HG03108 (cell line): Measurements from ENCODE around the gene SYNGR1.
"Not testable (repeated sequence)": the region's sequence is repeated elsewhere in the genome, so short reads cannot be mapped to it uniquely, and the experiment has no call there.

ENCODE experiments used
- ATAC-seq: cut with Tn5 transposase; IDR thresholded peaks from one replicate; pipeline ENCODE4 v1.9.1; 2021; ENCODE audit warnings: moderate library complexity; ENCODE audit not compliant: unreplicated experiment

The SYNGR1 gene

DNA sequence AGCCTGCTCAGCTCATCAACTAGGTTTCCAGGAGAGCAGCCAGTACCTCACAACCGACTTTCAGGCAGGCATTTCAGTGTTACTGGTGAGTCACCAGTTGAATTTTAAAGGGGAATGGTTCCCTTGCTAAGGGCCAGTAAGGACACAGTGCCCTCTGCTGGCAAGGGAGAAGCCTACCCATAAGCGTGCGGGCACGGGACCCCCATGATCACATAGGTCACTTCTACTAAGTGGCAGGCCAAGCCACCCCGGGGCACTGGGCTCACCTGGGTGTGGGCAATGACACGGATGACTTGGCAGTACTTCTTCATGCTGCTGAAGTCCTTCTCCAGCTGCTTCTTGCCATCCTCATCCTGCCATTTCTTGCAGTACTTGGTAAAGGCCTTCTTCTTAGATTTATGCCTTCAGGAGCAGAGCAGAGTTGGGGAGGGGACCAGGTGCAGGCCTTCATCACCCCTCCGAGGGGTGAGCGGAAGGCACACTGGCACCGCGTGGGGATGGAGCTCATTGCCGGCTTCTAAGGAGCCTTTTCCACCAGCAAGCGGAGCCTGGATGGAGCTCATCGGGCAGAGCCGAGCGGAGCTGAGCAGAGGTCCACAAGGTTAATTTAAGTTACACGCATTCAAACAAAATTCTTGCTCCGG, 33.2 kb upstream of the SYNGR1 start:
- ATAC-seq = no peak

DNA sequence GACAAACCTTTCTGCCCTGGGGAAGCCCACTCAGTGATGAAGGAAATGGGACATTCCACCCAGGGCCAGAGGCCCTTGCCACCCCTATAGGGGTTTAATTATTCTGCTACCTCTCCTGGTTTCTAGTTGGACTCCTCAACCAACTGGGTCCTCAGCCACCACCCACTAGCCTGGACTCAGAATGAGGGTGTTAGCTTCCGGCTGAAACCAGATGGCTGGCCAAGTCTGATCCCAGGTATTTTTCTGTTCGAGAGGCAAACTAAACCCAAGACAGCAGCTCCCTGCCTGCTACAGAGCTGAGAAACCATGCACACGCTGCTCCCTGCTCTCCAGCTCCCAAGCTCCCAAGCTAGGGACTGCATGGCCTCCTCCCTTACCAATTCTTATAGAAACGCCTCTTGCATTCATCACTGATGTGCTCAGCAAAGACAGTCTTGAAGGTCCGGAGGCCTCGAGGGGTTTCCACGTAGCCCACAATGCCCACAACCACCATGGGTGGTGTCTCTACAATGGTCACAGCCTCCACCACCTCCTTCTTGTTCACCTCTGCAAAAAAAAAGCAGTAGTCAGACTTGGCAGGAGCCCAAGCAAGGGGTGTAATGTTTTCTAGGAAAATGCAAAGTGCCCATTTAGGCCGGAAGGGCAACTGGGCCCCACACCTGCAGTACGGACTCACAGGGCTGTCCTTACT, 32.6 kb upstream of the SYNGR1 start:
- no peak for ATAC-seq

DNA sequence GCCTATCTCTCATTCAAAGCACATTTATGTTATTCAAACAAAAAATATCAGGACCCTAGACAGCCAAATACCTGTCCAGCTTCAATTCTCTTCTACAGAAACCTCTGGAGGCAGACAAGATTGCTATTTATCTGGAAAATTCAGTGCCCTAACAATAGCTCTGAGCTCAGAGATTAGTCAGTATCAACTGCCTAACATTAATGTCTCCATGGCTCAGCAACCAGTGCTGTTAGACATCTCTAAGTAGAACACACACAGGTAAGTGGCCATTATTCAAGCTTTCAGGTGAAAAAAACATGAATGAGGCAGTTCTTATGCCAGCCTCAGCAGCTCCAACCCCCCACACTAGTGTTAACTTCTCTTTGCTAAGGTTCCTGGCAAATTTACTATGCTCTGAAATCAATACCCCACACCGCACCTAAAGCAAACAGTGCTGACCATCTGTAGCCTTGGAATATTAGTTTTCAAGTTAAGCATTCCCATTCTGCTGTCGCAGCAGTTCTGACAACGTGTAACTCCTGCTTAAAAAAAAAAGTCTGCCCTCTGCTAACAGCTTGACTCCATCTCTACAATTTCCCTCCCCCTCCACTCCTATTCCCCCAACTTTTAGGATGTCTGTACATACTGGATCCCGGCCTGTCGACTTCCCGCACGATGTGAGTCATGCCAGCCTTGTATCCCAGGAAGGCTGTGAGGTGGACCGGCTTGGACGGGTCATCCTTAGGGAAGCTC, 31.9 kb upstream of the SYNGR1 start:
- ATAC-seq = no peak

DNA sequence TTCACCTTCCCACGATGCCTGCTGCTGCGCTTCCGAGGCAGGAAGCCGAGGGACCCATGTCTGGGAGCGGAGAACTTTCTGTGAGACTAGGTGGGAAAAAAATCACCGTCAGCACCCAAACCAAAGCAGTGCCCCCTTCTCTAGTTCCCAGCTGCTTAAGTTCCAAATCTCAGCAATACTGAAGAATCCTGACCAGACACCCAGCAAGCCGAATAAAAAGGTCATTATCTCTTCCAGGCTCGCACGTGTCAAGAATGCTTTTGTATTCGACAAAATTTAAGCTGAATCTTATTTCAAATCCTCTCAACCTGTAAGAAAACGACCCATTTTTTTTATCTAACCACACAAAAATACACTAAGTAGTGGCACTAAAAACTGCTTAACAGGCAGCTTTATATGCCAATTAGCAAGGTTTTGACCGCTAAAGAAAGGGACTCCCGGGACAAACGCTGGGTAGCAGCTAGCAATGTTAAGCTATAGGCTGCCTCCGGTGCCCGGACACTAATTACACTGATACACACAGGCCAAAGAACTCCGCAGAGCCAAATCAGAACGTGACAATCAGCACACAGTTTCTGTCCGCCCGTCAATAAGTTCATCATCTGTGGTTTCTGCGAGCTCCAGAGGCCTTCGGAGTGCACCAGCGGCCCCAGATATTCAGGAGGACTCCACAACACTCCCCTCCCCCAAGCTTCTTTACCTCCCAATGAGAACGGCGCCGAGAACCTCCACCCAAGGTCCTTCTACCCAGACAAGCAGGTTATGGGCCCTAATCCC, 31.1 kb upstream of the SYNGR1 start:
- ATAC-seq = peak; percentile 3

DNA sequence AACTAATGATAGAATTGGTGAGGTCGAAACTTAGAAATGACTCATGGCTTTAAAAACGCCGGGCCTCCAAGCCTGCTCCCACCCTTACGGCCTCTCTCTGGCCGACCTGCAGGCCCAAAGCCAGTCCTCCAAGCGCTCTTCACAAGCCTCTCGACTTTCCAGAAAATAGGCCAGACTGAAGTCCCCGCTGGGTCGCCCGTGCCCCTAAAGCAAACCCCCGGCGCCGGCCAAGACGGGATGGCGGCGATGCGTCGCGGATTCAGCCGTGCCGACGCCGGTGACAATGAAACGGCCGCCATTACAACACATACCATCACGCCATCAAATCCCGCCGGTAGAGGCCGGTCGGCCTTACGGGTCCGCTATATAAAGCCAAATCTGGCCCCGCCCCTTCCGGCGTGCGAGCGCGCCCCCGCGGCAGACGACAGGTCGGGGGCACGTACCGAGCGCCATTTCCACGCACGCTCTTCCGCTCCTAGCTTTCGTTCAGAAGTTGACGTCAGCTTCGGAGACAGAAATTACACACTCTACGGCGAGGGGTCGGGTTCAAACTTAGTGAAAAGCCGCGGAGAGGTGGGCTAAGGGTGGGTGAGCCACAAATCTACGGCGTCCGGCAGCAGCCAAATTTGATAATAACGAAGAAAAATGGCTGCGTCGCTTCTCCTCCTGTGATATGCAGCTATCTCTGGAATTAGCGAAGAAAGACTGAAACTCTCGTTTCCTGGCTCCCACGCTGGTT, 30.3 kb upstream of the SYNGR1 start, which contains the start of gene RPL3:
Gene RPL3 (minus strand): TSS at position 340 of the 739 bp plus-strand sequence. CDS start 26 bp downstream, at position 314.
- peak; percentile 74 for ATAC-seq

DNA sequence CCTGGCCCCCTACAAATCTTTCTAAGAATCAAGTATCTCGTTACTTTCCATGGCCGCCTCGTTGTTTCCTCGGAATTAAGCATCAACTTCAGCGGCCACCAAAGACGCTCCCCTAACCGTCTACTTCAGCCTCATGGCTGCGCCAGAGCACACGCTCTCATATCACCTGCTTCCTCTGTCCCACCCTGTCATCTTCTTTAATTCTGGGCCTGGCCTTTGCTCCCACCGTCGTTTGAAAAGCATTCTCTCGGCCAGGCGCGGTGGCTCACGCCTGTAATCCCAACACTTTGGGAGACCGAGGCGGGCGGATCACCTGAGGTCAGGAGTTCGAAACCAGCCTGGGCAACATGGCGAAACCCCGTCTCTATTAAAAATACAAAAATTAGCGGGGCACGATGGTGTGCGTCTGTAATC, 29.2 kb upstream of the SYNGR1 start:
- not testable (repeated sequence) for ATAC-seq

DNA sequence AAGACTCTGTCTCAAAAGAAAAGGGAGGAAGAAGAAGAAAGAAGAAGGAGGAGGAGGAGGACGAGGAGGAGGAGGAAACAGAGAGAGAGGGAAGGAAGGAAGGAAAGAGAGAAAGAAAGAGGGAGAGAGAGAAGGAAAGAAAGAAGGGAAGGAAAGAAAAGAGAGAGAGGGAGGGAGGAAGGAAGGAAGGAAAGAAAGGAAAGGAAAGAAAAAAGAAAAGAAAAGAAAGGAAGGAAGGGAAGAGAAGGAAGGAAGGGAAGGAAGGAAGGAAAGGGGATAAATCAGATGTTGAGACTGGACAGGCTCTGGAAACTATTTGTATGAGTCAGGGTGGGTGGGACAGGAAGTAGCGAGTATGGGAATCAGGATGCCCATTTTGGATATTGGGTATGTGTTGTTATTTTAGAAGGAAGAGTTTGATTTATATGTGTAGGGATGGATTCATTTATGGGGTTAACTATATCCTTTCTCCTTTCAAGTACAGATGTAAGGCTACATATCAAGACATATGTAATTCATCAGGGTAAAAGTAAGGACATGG, 24.3 kb upstream of the SYNGR1 start:
- ATAC-seq = no peak

DNA sequence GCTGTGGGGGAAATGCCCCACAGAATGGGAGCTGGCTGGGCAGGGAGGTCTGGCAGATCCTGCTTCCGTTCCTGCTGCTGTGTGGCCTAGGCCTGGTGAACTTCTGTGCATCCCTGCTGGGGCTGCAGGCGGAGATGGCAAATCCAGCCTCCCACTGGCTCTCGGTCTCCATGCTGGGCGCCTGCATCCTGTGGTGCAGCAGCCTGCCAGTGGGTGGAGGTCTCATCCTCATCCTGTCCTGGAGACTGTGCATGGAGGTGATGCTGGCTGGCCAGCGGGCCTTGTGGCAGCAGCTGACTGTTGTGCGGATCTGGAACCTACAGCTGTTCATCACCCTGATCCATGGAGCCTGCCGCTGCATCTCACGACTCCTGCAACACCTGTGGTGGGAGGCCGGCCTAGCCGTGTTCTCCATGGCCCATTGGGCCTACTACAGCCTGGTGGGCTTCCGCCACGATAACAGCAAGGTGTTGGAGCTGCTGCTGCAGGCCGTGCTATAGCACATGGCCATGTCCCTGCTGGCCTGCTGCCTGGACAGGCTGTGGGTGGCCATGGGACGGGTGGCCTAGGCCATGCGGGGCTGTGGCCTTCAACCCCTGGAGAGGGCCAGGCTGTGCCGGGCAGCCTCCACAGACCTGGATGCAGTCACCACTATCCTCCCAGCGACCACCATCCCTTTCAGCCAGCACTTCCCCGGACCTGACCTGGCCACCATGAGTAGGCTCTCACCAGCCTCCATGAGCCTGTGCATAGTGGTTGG, 21.6 kb upstream of the SYNGR1 start:
- ATAC-seq = no peak

DNA sequence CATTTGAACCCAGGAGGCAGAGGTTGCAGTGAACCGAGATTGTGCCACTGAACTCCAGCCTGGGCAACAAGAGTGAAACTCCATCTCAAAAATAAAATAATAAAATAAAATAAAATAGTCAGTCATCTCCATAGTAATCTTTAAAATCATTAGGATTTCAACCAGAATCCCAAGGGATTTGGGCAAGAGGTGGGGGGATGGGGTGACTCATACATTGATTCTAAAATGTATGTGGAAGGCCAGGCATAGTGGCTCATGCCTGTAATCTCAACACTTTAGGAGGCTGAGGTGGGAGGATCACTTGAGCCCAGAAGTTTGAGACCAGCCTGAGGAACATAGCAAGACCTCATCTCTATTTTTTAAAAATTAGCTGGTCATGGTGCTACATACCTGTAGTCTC, 19.2 kb upstream of the SYNGR1 start:
- ATAC-seq = not testable (repeated sequence)

DNA sequence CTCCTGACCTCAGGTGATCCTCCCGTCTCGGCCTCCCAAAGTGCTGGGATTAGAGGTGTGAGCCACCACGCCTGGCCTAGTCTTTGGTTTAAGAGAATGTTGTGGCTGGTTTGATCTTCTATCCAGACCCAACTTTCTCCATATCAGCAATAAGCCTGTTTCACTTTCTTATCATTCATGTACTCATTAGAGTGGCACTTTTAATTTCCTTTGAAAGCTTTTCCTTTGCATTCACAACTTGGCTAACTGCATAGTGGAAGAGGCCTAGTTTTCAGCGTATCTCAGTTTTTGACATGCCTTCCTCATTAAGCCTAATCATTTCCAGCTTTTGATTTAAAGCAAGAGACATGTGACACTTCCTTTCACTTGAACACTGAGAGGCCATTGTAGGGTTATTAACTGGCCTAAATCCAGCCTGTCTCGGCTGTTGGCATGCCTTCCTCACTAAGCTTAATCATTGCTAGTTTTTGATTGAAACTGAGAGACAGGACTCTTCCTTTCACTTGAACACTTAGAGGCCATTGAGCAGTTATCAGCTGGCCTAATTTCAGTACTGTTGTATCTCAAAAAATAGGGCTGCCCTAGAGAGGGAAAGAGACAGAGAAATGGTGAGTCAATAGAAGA, 17.2 kb upstream of the SYNGR1 start:
- no peak for ATAC-seq

DNA sequence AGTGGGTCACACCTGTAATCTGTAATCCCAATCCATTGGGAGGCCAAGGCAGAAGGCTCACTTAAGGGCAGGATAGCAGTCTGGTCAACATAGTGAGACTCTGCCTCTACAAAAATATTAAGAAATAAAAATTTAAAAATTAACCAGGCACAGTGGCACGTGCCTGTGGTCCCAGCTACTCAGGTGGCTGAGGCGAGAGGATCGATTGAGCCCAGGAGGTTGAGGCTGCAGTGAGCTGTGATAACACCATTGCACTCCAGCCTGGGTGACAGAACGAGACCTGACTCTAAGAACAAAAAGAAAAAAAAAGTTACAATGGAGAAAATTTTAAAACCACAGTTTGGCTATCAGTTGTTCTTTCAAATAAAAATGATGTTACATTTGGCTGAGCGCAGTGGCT, 13.4 kb upstream of the SYNGR1 start:
- ATAC-seq = no peak

DNA sequence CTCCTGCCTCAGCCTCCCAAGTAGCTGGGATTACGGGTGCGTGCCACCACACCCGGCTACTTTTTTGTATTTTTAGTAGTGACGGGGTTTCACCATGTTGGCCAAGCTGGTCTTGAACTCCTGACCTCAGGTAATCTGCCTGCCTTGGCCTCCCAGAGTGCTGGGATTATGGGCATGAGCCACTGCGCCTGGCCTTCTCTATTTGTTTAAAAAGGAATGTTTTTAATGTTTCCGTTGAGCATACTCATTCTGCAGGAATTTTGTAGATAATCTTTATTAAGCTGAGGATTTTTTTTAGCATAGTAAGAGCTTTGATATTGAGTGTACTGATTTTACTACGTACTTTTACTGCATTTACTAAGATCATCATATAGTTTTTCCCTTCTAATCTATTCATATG, 10.0 kb upstream of the SYNGR1 start:
- ATAC-seq = not testable (repeated sequence)

DNA sequence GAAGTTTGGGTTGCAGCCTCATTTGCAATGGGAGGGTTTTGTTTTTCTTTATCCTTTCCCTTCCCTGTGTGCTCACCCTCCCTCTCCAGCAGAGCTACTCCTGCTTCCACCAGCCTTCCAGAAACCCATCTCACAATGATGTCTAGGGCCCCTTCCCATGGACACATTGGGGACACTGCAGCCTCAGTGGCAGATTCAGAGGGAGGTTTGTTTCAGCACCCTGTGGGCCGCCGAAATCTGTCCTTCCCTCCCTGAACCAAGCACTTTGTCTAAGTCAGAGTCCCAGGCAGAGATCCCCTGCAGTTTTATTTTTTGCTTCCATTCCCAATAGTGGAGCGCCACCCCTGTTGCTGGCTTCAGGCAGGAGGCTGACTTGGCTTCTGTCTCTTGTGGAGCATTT, 8.6 kb upstream of the SYNGR1 start:
- ATAC-seq = no peak

DNA sequence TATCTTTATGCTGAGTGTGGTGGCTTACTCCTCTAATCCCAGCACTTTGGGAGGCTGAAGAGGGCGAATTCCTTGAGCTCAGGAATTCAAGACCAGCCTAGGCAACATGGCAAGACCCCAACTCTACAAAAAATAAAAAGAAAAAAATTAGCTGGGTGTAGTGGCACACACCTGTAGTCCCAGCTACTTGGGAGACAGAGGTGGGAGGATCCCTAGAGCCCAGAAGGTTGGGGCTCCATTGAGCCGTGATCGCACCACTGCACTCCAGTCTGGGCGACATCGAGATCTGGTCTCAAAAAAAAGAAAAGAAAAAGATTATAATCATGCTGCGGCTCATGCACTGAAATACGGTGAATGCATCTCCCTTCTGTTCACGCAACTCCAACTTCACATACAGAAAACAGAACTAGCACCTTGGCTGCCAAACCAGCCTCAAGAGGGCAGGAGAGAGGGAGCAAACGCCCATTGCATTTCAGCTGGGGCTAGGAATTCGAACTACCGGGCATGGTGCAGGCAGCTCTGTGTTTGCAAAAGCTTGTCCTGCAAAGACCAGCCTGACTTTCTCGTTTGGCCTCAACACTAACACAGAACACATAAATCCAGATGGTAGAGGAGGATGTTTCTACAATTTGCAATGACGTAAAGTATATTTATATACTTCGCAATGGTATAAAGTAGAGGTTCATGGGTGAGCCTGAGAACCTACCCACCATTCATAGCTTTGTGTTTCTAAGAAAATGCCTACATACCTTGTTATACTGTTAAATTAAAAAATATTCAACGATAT, 6.3 kb upstream of the SYNGR1 start:
- ATAC-seq = no peak

DNA sequence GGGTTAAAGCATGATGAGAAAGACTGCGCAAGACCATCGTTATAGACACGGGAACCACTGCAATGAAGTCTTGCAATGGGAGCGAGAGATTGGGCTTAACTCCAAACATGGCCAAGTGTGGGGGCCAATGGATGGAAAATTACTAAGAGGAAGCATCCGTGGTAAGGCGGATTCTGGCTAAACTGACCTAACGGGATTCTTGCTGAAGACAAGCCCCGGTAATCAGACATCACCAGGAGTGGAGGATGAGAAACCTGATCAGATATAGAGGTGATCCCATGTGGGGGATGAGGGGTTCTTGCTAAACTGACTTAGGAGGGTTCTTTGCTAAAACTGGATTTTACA, 5.8 kb upstream of the SYNGR1 start:
- no peak for ATAC-seq

DNA sequence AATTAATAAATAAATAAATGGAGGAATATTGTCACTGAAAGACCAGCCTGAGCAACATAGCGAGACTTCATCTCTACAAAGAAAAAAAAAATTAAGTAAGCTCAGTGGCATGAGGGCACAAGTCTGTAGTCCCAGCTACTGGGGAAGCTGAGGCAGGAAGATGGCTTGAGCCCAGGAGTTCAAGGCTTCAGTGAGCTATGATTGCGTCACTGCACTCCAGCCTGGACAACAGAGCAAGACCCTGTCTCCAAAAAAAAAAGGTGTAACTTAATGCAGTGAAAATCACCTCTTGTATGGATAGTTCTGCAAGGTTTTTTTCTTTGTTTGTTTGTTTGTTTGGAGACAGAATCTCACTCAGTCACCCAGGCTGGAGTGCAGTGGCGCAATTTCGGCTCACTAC, 4.6 kb upstream of the SYNGR1 start:
- no peak for ATAC-seq

DNA sequence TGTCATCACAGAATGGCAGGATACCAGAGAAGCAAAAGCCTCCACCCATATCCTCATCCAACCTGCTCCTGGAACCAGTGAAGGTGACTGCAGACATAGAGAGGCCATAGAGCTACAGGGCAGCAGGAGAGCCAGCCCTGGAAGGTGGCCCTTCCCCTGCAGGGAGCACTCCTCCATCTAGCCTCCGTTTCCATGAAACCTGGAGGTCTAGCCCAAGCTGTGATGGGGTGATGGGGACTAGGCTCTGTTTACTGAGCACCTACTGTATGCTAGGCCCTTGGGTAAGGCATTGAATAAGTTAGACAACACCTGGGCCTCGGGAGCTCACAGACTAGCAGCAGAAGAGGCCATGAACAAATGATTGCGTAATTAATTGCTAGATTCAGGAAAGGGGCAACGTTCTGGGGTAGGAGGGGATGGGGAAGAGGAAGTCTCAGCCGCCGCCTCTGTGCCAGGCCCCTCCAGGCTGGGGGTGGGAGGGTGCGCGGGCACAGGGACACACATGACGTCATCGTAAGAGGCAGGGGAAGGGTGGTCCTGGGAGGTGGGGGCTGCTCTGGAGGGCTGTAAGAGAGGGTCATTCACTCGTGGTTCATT, 784 bp upstream of the SYNGR1 start:
- ATAC-seq = no peak

DNA sequence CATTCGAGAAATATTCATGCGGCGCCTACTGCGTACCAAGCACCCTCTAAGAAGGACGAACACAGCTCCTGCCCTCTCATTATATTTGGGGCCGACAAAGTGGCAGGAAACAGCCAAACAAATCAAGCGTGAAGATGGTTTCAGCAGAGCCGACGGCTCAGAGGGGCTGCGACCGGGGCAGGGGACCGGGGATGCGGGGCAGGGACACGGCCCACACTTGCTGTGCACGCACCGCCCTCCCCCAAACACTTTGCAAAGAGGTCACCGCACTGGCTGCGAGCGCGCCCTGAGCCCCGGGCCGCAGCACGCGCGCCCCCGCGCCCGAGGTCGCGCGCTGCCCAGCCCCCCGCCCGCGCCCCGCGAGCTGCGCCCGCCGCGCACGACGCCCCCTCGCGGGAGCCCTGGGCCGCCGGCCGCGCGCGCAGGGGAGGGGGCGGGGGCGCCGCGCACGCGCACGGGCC, 255 bp upstream of the SYNGR1 start:
- ATAC-seq = no peak
